Neural progenitor cell (in vitro differentiated cells): ENCODE results near the gene PMF1. TPM values are rescaled to one million over a fixed set of nuclear protein-coding genes. Genes with fewer than 3 reads are reported as not detected.
"Not testable (repeated sequence)": the region's sequence is repeated elsewhere in the genome, so short reads cannot be mapped to it uniquely, and the experiment has no call there.

Experiments
- DNase-seq: peaks from one replicate; pipeline ENCODE4 v3.0.0-alpha.2; 2016; ENCODE audit warnings: low spot score
- H2AFZ ChIP-seq: fragments of 200-600 bp; sonication (generic); replicated peaks from 2 replicates; pipeline ENCODE4 v1.6.1; 2016; ENCODE audit warnings: antibody characterized with exemption
- H3F3A ChIP-seq: fragments of 200-600 bp; sonication (generic); 2 replicates; pipeline ENCODE4 v1.6.1; 2016; ENCODE audit warnings: antibody characterized with exemption, low read depth
- H3K27ac ChIP-seq: fragments of 200-600 bp; sonication (generic); 2 replicates; pipeline ENCODE4 v1.5.1; 2016; ENCODE audit warnings: mild to moderate bottlenecking
- H3K27me3 ChIP-seq: fragments of 200-600 bp; sonication (generic); 2 replicates; pipeline ENCODE4 v1.6.1; 2016; ENCODE audit warnings: mild to moderate bottlenecking, moderate library complexity
- H3K36me3 ChIP-seq: fragments of 200-600 bp; sonication (generic); 2 replicates; pipeline ENCODE4 v1.5.1; 2016
- H3K4me1 ChIP-seq: fragments of 200-600 bp; sonication (generic); 2 replicates; pipeline ENCODE4 v1.6.1; 2016; ENCODE audit warnings: mixed run types
- H3K4me2 ChIP-seq: fragments of 200-600 bp; sonication (generic); 2 replicates; pipeline ENCODE4 v1.6.1; 2016
- H3K4me3 ChIP-seq: fragments of 200-600 bp; sonication (generic); 2 replicates; pipeline ENCODE4 v1.5.1; 2016
- H3K79me2 ChIP-seq: fragments of 200-600 bp; sonication (generic); 2 replicates; pipeline ENCODE4 v1.6.1; 2016; ENCODE audit warnings: low read depth
- H3K9ac ChIP-seq: fragments of 200-600 bp; sonication (generic); 2 replicates; pipeline ENCODE4 v1.6.1; 2016
- H3K9me3 ChIP-seq: fragments of 200-600 bp; sonication (generic); 2 replicates; pipeline ENCODE4 v1.5.1; 2016; ENCODE audit warnings: low read depth
- H4K20me1 ChIP-seq: fragments of 200-600 bp; sonication (generic); 2 replicates; pipeline ENCODE4 v1.6.1; 2016; ENCODE audit warnings: low read depth
- H3K27ac Mint-ChIP-seq: 3 replicates; pipeline ENCODE4 v1.8.0; 2021; ENCODE audit warnings: mixed read lengths
- H3K27me3 Mint-ChIP-seq: 2 replicates; pipeline ENCODE4 v1.8.0; 2022; ENCODE audit warnings: low read depth, mild to moderate bottlenecking, inconsistent platforms, moderate library complexity, mixed read lengths; ENCODE audit not compliant: insufficient read depth
- H3K36me3 Mint-ChIP-seq: 3 replicates; pipeline ENCODE4 v1.8.0; 2021; ENCODE audit warnings: mixed read lengths
- H3K4me1 Mint-ChIP-seq: 3 replicates; pipeline ENCODE4 v1.8.0; 2021; ENCODE audit warnings: mixed read lengths
- H3K4me3 Mint-ChIP-seq: 3 replicates; pipeline ENCODE4 v1.8.0; 2021; ENCODE audit warnings: mild to moderate bottlenecking, moderate library complexity, mixed read lengths
- H3K9me3 Mint-ChIP-seq: 3 replicates; pipeline ENCODE4 v1.8.0; 2020; ENCODE audit warnings: mixed read lengths
- CTCF ChIP-seq: fragments of 200-600 bp; sonication (generic); IDR thresholded peaks from 2 replicates; pipeline ENCODE4 v1.5.1; 2017; ENCODE audit warnings: antibody characterized with exemption, mild to moderate bottlenecking
- EZH2 ChIP-seq: fragments of 200-600 bp; sonication (generic); IDR thresholded peaks from 2 replicates; pipeline ENCODE4 v1.6.1; 2017; ENCODE audit warnings: antibody characterized with exemption, mild to moderate bottlenecking, moderate library complexity
- EZH2phosphoT487 ChIP-seq: fragments of 200-600 bp; sonication (generic); IDR thresholded peaks from 2 replicates; pipeline ENCODE4 v1.6.1; 2017; ENCODE audit warnings: antibody characterized with exemption
- total RNA-seq: library from RNA; depleted of rRNA; stranded (reverse); fragments of >200 nt; gene quantifications from 2 replicates; pipeline ENCODE4 v1.2.3, GENCODE V29; 2015; ENCODE audit warnings: low replicate concordance

The PMF1 gene
- total RNA-seq, 1 donor from 2014 or later, result 103 TPM

- Mint-ChIP-seq H3K4me3 (peak overlapping the region; percentile 94), H3K27ac (no peak overlapping the region), H3K36me3 (peaks cover 6% of the 10 kb centered on the region), H3K4me1 (peaks cover 12% of the 10 kb centered on the region), H3K9me3 (no peaks in the 10 kb centered on the region), H3K27me3 (peaks cover 2% of the 10 kb centered on the region)
- no peak for DNase-seq
- H3K9me3 ChIP-seq, result no peaks in the 10 kb centered on the region
- H4K20me1 ChIP-seq, result peaks cover 9% of the 10 kb centered on the region
- peak overlapping the region; percentile 93 for H3K4me2 ChIP-seq
- H3K36me3 ChIP-seq, result no peaks in the 10 kb centered on the region
- no peak for TF ChIP-seq EZH2phosphoT487
- H3K27ac ChIP-seq, result no peak overlapping the region
- peaks cover 6% of the 10 kb centered on the region for H3F3A ChIP-seq
- peak overlapping the region; percentile 92 for H3K9ac ChIP-seq
- peaks cover 51% of the 10 kb centered on the region for H3K79me2 ChIP-seq
- peak overlapping the region; percentile 82 for H3K4me3 ChIP-seq
- H3K4me1 ChIP-seq, result peaks cover 10% of the 10 kb centered on the region
- no peaks in the 10 kb centered on the region for H3K27me3 ChIP-seq
- no peak overlapping the region for H2AFZ ChIP-seq
These were observed 1.4 kb downstream of the PMF1 start for GRCh38 chr1:156214024-156214748.

- H3K9ac ChIP-seq, H3K27ac Mint-ChIP-seq, H4K20me1 ChIP-seq, H3K4me3 Mint-ChIP-seq, H3F3A ChIP-seq, H3K27me3 Mint-ChIP-seq, DNase-seq, H3K27me3 ChIP-seq, H3K27ac ChIP-seq, H3K4me2 ChIP-seq, H3K4me3 ChIP-seq, H3K36me3 ChIP-seq, H3K9me3 ChIP-seq, H3K9me3 Mint-ChIP-seq, H2AFZ ChIP-seq: not testable (repeated sequence)
- H3K4me1 Mint-ChIP-seq, result peaks cover 12% of the 10 kb centered on the region
- peaks cover 15% of the 10 kb centered on the region for H3K36me3 Mint-ChIP-seq
- Histone ChIP-seq H3K4me1 (peaks cover 10% of the 10 kb centered on the region), H3K79me2 (peaks cover 57% of the 10 kb centered on the region)
These were observed 3.7 kb downstream of the PMF1 start for GRCh38 chr1:156216361-156217086.

- Histone ChIP-seq H3K79me2 (peaks cover 57% of the 10 kb centered on the region), H3K4me3 (no peak overlapping the region), H3K27ac (no peak overlapping the region), H3K9ac (no peak overlapping the region), H3K27me3 (no peaks in the 10 kb centered on the region), H3K4me1 (peaks cover 7% of the 10 kb centered on the region), H3F3A (peaks cover 6% of the 10 kb centered on the region), H2AFZ (no peak overlapping the region), H3K9me3 (no peaks in the 10 kb centered on the region), H3K4me2 (no peak overlapping the region), H4K20me1 (peaks cover 9% of the 10 kb centered on the region), H3K36me3 (no peaks in the 10 kb centered on the region)
- TF ChIP-seq EZH2phosphoT487, result no peak
- no peak for TF ChIP-seq CTCF
- no peak for TF ChIP-seq EZH2
- no peak for DNase-seq
- H3K4me1 Mint-ChIP-seq, result peaks cover 9% of the 10 kb centered on the region
- no peaks in the 10 kb centered on the region for H3K27me3 Mint-ChIP-seq
- no peaks in the 10 kb centered on the region for H3K9me3 Mint-ChIP-seq
- peak overlapping the region; percentile 26 for H3K27ac Mint-ChIP-seq
- no peak overlapping the region for H3K4me3 Mint-ChIP-seq
- H3K36me3 Mint-ChIP-seq, result peaks cover 18% of the 10 kb centered on the region
These were observed 5.1 kb downstream of the PMF1 start for GRCh38 chr1:156217871-156218270.

- peaks cover 37% of the 10 kb centered on the region for H3K79me2 ChIP-seq
These were observed 7.4 kb downstream of the PMF1 start for GRCh38 chr1:156220226-156220625.

More at GRCh38 chr1:156220226-156220625, 7.4 kb downstream of the PMF1 start:
- no peak overlapping the region for H3K4me3 ChIP-seq
- H2AFZ ChIP-seq, result no peak overlapping the region
- Mint-ChIP-seq H3K4me3 (no peak overlapping the region), H3K27me3 (no peaks in the 10 kb centered on the region), H3K36me3 (peaks cover 19% of the 10 kb centered on the region), H3K4me1 (peaks cover under 1% of the 10 kb centered on the region), H3K27ac (no peak overlapping the region), H3K9me3 (no peaks in the 10 kb centered on the region)
- no peaks in the 10 kb centered on the region for H3K27me3 ChIP-seq
- no peak overlapping the region for H3K4me2 ChIP-seq
- H3F3A ChIP-seq, result peaks cover 10% of the 10 kb centered on the region
- no peak overlapping the region for H3K9ac ChIP-seq
- no peak for TF ChIP-seq EZH2phosphoT487
- TF ChIP-seq CTCF, result no peak
- TF ChIP-seq EZH2, result no peak
- peaks cover 7% of the 10 kb centered on the region for H4K20me1 ChIP-seq
- no peak overlapping the region for H3K27ac ChIP-seq
- no peaks in the 10 kb centered on the region for H3K36me3 ChIP-seq
- H3K4me1 ChIP-seq, result no peaks in the 10 kb centered on the region
- H3K9me3 ChIP-seq, result no peaks in the 10 kb centered on the region
- DNase-seq, result no peak
